A673 (cell line): ENCODE results near the gene EHBP1L1.

ENCODE experiments used
- EZH2 ChIP-seq: fragments of 200-600 bp; sonication (generic); IDR thresholded peaks from 2 replicates; pipeline ENCODE4 v1.6.1; 2017; ENCODE audit warnings: borderline replicate concordance, low read depth, mild to moderate bottlenecking, mixed read lengths, antibody characterized with exemption, low read length; ENCODE audit not compliant: poor library complexity, severe bottlenecking
- TF ChIP-seq, protein P1 (sequence below): fragments of 300-800, 200-600 bp; sonication (generic); conservative IDR thresholded peaks from 2 replicates; pipeline ENCODE4 v1.5.1; 2017; ENCODE audit warnings: low read depth, mild to moderate bottlenecking, antibody characterized with exemption, low read length, moderate library complexity, mixed read lengths

- TF ChIP-seq, protein P1, sequence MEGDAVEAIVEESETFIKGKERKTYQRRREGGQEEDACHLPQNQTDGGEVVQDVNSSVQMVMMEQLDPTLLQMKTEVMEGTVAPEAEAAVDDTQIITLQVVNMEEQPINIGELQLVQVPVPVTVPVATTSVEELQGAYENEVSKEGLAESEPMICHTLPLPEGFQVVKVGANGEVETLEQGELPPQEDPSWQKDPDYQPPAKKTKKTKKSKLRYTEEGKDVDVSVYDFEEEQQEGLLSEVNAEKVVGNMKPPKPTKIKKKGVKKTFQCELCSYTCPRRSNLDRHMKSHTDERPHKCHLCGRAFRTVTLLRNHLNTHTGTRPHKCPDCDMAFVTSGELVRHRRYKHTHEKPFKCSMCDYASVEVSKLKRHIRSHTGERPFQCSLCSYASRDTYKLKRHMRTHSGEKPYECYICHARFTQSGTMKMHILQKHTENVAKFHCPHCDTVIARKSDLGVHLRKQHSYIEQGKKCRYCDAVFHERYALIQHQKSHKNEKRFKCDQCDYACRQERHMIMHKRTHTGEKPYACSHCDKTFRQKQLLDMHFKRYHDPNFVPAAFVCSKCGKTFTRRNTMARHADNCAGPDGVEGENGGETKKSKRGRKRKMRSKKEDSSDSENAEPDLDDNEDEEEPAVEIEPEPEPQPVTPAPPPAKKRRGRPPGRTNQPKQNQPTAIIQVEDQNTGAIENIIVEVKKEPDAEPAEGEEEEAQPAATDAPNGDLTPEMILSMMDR, result no peak
- no peak for TF ChIP-seq EZH2
Observed at GRCh38 chr11:65578667-65579066, 2.8 kb downstream of the EHBP1L1 start.
